ENCODE measurements around the gene MR1.

Gene MR1

GRCh38 chr1:181092056-181092455, 58.3 kb downstream of the MR1 start:
- no peaks in the 10 kb centered on the region for H3K27me3 ChIP-seq (ENCODE audit: control insufficient read depth, insufficient read depth, low read length)
- no peak overlapping the region for H3K9ac ChIP-seq (ENCODE audit: low read length)
- H3K4me3 ChIP-seq (ENCODE audit: low read length): no peak overlapping the region
- H3K4me1 ChIP-seq (ENCODE audit: control insufficient read depth, insufficient read depth, low read length): peaks cover 23% of the 10 kb centered on the region
- no peak overlapping the region for H3K27ac ChIP-seq (ENCODE audit: low read depth, low read length)
- no peaks in the 10 kb centered on the region for H3K36me3 ChIP-seq (ENCODE audit: control insufficient read depth, insufficient read depth, low read length)

DNA sequence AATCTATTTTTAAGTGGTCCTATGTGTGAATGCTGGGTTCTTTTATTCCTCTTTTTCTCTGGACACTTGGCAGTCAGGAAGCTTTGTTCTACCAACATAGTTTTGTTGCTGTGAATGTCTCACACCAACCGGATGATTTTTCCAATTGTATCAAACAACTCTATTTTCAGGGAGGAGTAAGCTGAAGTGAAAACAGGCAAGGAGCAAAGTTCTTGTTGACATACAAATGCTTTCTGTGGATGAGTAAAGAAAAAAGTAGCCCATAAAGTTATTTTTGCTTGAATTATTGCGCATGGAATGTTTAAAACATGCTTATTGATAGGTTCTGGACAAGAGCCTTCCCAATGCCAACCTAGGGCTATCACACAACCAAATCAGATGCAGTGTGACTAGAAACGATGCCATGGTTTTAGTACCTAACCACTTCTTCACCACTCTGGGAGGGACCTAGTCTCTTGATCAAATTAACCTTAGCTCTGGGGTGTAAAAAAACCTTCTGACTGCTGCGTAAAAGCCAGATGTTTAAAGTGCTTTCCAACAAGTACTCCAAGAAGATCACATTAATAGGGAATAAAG, 59.2 kb downstream of the MR1 start:
- no peak overlapping the region for H3K27ac ChIP-seq (ENCODE audit: low read depth, low read length)
- H3K36me3 ChIP-seq (ENCODE audit: control insufficient read depth, insufficient read depth, low read length): no peaks in the 10 kb centered on the region
- H3K4me1 ChIP-seq (ENCODE audit: control insufficient read depth, insufficient read depth, low read length): peaks cover 23% of the 10 kb centered on the region
- no peak overlapping the region for H3K4me3 ChIP-seq (ENCODE audit: low read length)
- no peak overlapping the region for H3K9ac ChIP-seq (ENCODE audit: low read length)
- no peaks in the 10 kb centered on the region for H3K27me3 ChIP-seq (ENCODE audit: control insufficient read depth, insufficient read depth, low read length)

DNA sequence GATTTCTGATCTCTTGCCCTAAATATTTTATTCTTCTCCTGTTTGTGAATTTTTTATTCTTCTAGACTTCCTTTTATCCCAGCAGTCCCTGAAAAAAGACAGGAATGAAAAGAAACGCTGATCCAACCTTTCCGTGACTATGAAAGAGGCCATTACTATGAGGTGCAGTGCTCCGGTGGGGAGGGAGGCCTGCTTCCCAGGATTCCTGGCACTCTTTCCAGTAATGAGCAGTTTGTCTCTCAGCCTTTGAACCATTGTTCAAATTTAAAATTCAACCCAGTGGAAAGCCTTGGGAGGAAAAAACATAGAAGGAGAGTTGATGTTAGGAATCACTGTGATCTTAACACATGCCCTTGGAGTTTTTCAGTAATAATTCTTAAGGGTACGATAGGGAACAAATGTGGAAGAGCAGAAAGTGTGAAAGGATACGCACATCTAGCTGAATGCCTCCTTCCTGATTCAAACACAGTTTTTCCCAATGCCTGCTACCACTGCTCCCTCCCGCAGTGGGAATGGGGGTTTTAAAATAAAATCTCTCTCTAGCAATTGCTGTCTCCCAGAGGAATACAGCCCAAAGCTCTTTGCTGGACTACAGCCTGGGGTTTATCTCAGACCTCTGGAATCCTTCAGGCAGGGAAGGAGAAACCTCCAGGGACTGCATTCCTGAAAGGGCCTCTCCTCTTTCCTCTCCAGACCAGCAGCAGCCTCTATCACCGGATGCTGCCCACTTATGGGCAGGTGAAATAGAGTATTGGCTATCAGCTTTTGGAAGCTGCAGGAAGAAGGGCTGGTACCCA, 60.8 kb downstream of the MR1 start:
- no peak overlapping the region for H3K9ac ChIP-seq (ENCODE audit: low read length)
- H3K4me3 ChIP-seq (ENCODE audit: low read length): peak overlapping the region; percentile 17
- peak overlapping the region; percentile 74 for H3K27ac ChIP-seq (ENCODE audit: low read depth, low read length)
- H3K36me3 ChIP-seq (ENCODE audit: control insufficient read depth, insufficient read depth, low read length): no peaks in the 10 kb centered on the region
- H3K4me1 ChIP-seq (ENCODE audit: control insufficient read depth, insufficient read depth, low read length): peaks cover 23% of the 10 kb centered on the region
- no peaks in the 10 kb centered on the region for H3K27me3 ChIP-seq (ENCODE audit: control insufficient read depth, insufficient read depth, low read length)

GRCh38 chr1:181095260-181095659, 61.5 kb downstream of the MR1 start:
- no peak overlapping the region for H3K4me3 ChIP-seq (ENCODE audit: low read length)
- H3K27ac ChIP-seq (ENCODE audit: low read depth, low read length): peak overlapping the region; percentile 74
- H3K4me1 ChIP-seq (ENCODE audit: control insufficient read depth, insufficient read depth, low read length): peaks cover 26% of the 10 kb centered on the region
- no peaks in the 10 kb centered on the region for H3K27me3 ChIP-seq (ENCODE audit: control insufficient read depth, insufficient read depth, low read length)
- no peaks in the 10 kb centered on the region for H3K36me3 ChIP-seq (ENCODE audit: control insufficient read depth, insufficient read depth, low read length)
- no peak overlapping the region for H3K9ac ChIP-seq (ENCODE audit: low read length)

DNA sequence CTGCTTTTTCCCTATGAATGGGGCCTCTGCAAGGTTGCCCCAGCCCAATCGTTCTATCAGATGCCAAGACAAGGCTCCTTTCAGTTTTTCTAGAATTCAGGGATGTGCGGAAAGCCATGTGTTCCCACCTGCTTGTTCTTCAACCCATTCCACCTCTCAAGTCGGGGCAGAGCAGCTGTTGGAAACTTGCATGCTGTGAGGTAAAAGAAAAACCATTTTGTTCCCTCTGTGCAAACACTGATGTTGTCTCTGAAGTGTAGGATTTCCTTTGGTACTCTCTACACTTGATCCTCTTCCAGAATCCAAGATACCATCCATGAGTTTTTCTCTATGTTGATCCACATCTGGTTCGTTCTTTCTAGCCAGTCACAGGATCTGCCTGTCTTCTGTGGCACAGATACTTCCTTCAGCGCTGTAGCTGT, 62.0 kb downstream of the MR1 start:
- Histone ChIP-seq H3K27ac (ENCODE audit: low read depth, low read length) (peak overlapping the region; percentile 50), H3K27me3 (ENCODE audit: control insufficient read depth, insufficient read depth, low read length) (no peaks in the 10 kb centered on the region), H3K36me3 (ENCODE audit: control insufficient read depth, insufficient read depth, low read length) (no peaks in the 10 kb centered on the region), H3K4me1 (ENCODE audit: control insufficient read depth, insufficient read depth, low read length) (peaks cover 26% of the 10 kb centered on the region), H3K9ac (ENCODE audit: low read length) (no peak overlapping the region), H3K4me3 (ENCODE audit: low read length) (no peak overlapping the region)

GRCh38 chr1:181097242-181097641, 63.5 kb downstream of the MR1 start:
- Histone ChIP-seq H3K4me3 (ENCODE audit: low read length) (no peak overlapping the region), H3K9ac (ENCODE audit: low read length) (no peak overlapping the region), H3K27me3 (ENCODE audit: control insufficient read depth, insufficient read depth, low read length) (no peaks in the 10 kb centered on the region), H3K27ac (ENCODE audit: low read depth, low read length) (no peak overlapping the region), H3K4me1 (ENCODE audit: control insufficient read depth, insufficient read depth, low read length) (peaks cover 26% of the 10 kb centered on the region), H3K36me3 (ENCODE audit: control insufficient read depth, insufficient read depth, low read length) (no peaks in the 10 kb centered on the region)

- Histone ChIP-seq H3K4me1 (ENCODE audit: control insufficient read depth, insufficient read depth, low read length) (peaks cover 30% of the 10 kb centered on the region), H3K27me3 (ENCODE audit: control insufficient read depth, insufficient read depth, low read length) (no peaks in the 10 kb centered on the region), H3K9ac (ENCODE audit: low read length) (no peak overlapping the region), H3K36me3 (ENCODE audit: control insufficient read depth, insufficient read depth, low read length) (no peaks in the 10 kb centered on the region), H3K4me3 (ENCODE audit: low read length) (no peak overlapping the region), H3K27ac (ENCODE audit: low read depth, low read length) (no peak overlapping the region)
Observed at GRCh38 chr1:181099152-181100014, 65.6 kb downstream of the MR1 start.

DNA sequence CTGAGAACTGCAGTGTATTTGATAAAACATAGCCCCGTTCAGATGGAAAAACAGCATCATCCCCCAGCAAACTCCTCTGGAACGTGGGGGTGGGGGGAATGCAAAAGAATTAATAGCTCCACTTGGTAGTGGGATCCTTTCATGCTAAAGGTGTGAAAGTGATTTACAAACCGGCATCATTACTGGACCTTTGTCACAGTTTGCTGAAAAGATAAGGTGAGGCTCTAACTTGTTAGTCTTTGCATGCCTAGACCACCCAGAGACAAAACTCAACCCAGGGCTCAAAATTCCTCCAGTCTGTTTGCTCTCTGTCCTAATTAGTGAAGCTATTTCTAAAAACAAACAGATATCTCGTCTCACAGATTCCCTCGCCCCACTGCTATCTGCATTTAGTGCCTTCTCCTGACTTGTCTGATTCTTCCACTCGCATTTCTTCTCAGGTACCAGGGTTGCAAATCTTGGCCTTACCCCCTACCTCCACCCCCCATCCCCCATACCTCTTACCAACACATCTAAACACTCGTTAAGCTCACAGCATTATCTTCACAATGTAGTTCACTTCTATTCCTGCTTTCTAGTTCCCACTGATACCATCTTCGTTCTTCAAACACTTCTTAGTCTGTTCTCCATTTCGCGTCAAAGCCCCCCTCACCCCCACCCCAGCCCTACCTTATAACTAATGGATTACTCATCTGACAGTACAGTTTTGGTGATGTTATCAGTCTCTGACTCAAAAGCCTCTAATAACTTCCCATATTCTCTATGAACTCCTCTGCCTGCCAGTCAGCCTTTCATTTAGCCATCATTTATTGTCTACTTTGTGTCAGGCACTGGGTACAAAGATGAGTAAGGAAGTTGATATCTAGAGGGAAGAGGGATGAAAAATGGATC, 66.5 kb downstream of the MR1 start:
- Histone ChIP-seq H3K27me3 (ENCODE audit: control insufficient read depth, insufficient read depth, low read length) (no peaks in the 10 kb centered on the region), H3K27ac (ENCODE audit: low read depth, low read length) (no peak overlapping the region), H3K4me1 (ENCODE audit: control insufficient read depth, insufficient read depth, low read length) (peaks cover 24% of the 10 kb centered on the region), H3K9ac (ENCODE audit: low read length) (no peak overlapping the region), H3K4me3 (ENCODE audit: low read length) (no peak overlapping the region), H3K36me3 (ENCODE audit: control insufficient read depth, insufficient read depth, low read length) (no peaks in the 10 kb centered on the region)

DNA sequence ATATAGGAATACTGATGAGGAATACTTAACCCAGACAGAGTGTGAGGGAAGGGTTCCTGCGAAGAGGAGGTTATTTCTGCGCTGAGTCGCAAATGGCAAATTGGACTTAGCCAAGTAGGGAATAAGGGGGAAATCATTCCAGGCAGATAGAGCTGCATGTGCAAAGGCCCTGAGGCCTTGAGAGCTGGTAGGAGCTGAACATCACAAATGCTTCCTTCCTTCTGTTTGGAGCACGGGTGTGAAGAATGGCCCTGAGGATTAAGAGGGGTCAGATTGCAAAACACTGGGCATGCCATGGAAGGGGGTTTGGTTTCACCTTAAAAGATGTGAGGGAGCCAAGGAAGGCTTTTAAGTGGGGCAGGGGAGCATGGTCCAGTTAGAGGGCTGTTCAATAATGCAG, 67.2 kb downstream of the MR1 start:
- Histone ChIP-seq H3K4me1 (ENCODE audit: control insufficient read depth, insufficient read depth, low read length) (peaks cover 18% of the 10 kb centered on the region), H3K27ac (ENCODE audit: low read depth, low read length) (no peak overlapping the region), H3K27me3 (ENCODE audit: control insufficient read depth, insufficient read depth, low read length) (no peaks in the 10 kb centered on the region), H3K9ac (ENCODE audit: low read length) (no peak overlapping the region), H3K36me3 (ENCODE audit: control insufficient read depth, insufficient read depth, low read length) (no peaks in the 10 kb centered on the region), H3K4me3 (ENCODE audit: low read length) (no peak overlapping the region)

DNA sequence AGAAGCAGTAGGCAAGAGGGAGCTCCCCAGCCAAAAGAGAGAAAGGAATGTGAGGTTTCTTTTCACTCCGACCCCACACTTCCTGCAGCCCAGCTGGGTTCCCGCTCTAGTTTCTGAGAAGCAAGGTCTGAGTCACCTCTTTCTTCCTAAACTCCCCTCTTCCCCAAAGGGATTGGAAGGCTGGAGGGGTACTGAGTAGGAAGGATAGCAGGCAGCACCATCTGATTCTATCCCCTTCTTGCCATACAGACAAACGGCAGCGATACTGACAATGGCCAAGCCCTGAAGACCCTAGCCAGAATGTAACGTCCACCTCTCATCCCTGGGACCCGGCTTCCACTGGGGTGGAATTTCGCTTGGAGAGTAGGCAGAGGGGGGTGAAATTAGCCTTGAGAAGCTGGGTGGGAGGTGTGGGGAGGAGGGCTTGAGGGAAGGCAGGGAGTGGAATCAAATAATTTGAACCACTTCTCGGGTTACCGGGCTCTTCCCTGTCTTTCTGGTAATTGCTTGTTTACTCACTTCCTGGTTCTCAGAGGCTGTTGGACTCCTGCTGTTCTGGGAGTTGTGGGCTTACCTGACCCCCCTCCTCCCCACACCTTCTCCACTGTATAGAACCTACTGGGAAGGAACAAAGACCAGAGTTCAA, 67.9 kb downstream of the MR1 start:
- Histone ChIP-seq H3K4me3 (ENCODE audit: low read length) (no peak overlapping the region), H3K4me1 (ENCODE audit: control insufficient read depth, insufficient read depth, low read length) (peaks cover 13% of the 10 kb centered on the region), H3K36me3 (ENCODE audit: control insufficient read depth, insufficient read depth, low read length) (no peaks in the 10 kb centered on the region), H3K27me3 (ENCODE audit: control insufficient read depth, insufficient read depth, low read length) (no peaks in the 10 kb centered on the region), H3K9ac (ENCODE audit: low read length) (no peak overlapping the region), H3K27ac (ENCODE audit: low read depth, low read length) (no peak overlapping the region)

- Histone ChIP-seq H3K4me1 (ENCODE audit: control insufficient read depth, insufficient read depth, low read length) (peaks cover 13% of the 10 kb centered on the region), H3K27me3 (ENCODE audit: control insufficient read depth, insufficient read depth, low read length) (no peaks in the 10 kb centered on the region), H3K27ac (ENCODE audit: low read depth, low read length) (no peak overlapping the region)
Observed at GRCh38 chr1:181102841-181103240, 69.1 kb downstream of the MR1 start.

More at GRCh38 chr1:181102841-181103240, 69.1 kb downstream of the MR1 start:
- Histone ChIP-seq H3K36me3 (ENCODE audit: control insufficient read depth, insufficient read depth, low read length) (no peaks in the 10 kb centered on the region), H3K9ac (ENCODE audit: low read length) (no peak overlapping the region), H3K4me3 (ENCODE audit: low read length) (no peak overlapping the region)
